HFF-Myc (cell line): ENCODE measurements around the gene IMPA2.
A peak's percentile ranks its signal among the peaks of the same experiment; 100 is the strongest.

Experiments
- DNase-seq: peaks from one replicate; pipeline ENCODE4 v3.0.0-alpha.2; 2011; ENCODE audit warnings: low read depth; ENCODE audit errors: extremely low read depth
- H3K4me3 ChIP-seq: replicated peaks from 2 replicates; pipeline ENCODE4 v1.5.1; 2011; ENCODE audit warnings: low read depth, mild to moderate bottlenecking, control low read depth, low read length
- CTCF ChIP-seq: IDR thresholded peaks from 2 replicates; pipeline ENCODE4 v1.5.1; 2012; ENCODE audit warnings: mild to moderate bottlenecking, low read depth, low read length, control low read depth; ENCODE audit errors: missing control alignments

Gene IMPA2

GRCh38 chr18:11982981-11983380 is 1.7 kb downstream of the IMPA2 start:
- H3K4me3 ChIP-seq: peak overlapping the region; percentile 65; the same call in 1 of the 2 replicates
- no peak for DNase-seq
- no peak for TF ChIP-seq CTCF

- DNase-seq: no peak
- H3K4me3 ChIP-seq: no peak overlapping the region
- TF ChIP-seq CTCF: no peak
These were observed 2.3 kb downstream of the IMPA2 start for GRCh38 chr18:11983592-11983991.

GRCh38 chr18:11984091-11984490 is 2.8 kb downstream of the IMPA2 start:
- no peak for DNase-seq
- no peak for TF ChIP-seq CTCF
- H3K4me3 ChIP-seq: no peak overlapping the region

- no peak overlapping the region for H3K4me3 ChIP-seq
- no peak for TF ChIP-seq CTCF
- no peak for DNase-seq
These were observed 4.3 kb downstream of the IMPA2 start for GRCh38 chr18:11985586-11985985.

GRCh38 chr18:11986061-11986460 is 4.8 kb downstream of the IMPA2 start:
- no peak for TF ChIP-seq CTCF
- no peak for DNase-seq
- no peak overlapping the region for H3K4me3 ChIP-seq

- no peak for TF ChIP-seq CTCF
- H3K4me3 ChIP-seq: no peak overlapping the region
- DNase-seq: no peak
These were observed 6.2 kb downstream of the IMPA2 start for GRCh38 chr18:11987527-11987926.

- no peak overlapping the region for H3K4me3 ChIP-seq
- DNase-seq: no peak
- no peak for TF ChIP-seq CTCF
These were observed 7.9 kb downstream of the IMPA2 start for GRCh38 chr18:11989174-11989573.
